ENCODE data around the gene TNFRSF9.

TNFRSF9 gene

DNA sequence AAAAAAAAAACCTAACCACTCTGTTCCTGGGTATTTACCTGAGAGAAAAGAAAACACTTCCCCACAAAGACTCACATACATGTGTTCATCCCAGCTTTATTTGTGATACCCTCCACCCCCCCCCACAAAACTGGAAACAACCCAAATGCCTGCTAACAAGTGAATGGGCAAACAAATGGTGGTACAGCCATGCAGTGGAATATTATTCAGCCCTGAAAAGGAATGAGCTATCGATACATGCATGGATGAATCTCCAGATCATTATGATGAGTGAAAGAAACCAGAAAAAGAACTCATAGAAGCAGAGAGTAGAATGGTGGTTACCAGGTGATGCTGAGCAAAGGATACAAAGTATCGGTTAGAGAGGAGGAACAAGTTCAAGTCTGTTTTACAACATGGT lies 49.8 kb downstream of the TNFRSF9 start:
- Histone ChIP-seq H3K4me1 (ENCODE audit: insufficient read depth, low read length) (no peaks in the 10 kb centered on the region), H3K27me3 (ENCODE audit: insufficient read depth, low read length) (no peaks in the 10 kb centered on the region), H3K27ac (ENCODE audit: low read depth, low read length) (no peak overlapping the region), H3K36me3 (ENCODE audit: insufficient read depth, low read length) (no peaks in the 10 kb centered on the region), H3K9ac (ENCODE audit: low read depth, low read length) (no peak overlapping the region), H3K9me3 (ENCODE audit: insufficient read depth, low read depth, low read length) (peaks cover 3% of the 10 kb centered on the region; the same call in 1 of the 2 replicates), H3K4me3 (ENCODE audit: low read length) (no peak overlapping the region)
- WGBS = 97% methylated on average over 2 of the region's 2 CpGs

DNA sequence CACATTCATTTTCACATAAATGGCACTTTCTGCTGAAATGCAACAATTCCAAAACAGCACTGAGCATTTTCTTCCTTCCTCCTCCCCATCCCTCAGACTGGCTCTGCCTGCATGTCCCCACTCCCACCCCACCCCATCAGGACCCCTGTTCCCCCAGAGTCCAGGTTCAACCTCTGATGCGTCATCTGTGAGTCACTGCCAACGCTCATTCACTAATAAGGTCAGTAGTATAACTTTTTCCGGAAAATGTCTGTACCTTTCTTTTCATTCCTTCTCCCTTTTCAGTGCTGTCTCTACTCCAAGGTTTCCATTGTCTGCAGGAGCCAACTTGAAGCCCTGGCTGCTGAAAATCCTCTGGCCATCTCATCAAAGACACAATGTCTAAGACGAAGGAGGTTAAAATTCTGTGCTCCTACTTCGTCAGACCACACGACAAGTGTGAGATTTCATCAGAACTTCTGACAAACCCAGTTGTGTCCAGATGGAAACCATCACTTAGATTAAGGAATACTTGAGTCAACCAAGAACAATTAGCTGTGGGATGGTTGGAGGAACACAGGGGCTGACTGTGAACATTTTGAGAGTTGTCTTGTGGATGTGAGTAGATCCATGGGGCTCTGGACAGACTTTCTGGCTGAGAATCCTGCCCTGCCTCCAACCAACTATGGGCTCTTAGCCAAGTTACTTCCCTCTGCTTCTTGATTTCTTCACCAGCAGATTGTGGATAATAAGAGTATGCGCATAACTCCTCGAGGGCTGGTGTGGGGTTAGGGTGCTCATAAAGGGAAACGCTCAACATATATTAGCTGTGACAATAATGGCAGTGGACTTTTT lies 52.2 kb downstream of the TNFRSF9 start:
- WGBS = 94% methylated on average over 9 of the region's 9 CpGs
- Histone ChIP-seq H3K4me1 (ENCODE audit: insufficient read depth, low read length) (no peaks in the 10 kb centered on the region), H3K36me3 (ENCODE audit: insufficient read depth, low read length) (no peaks in the 10 kb centered on the region), H3K9ac (ENCODE audit: low read depth, low read length) (no peak overlapping the region), H3K27me3 (ENCODE audit: insufficient read depth, low read length) (no peaks in the 10 kb centered on the region), H3K9me3 (ENCODE audit: insufficient read depth, low read depth, low read length) (no peaks in the 10 kb centered on the region), H3K27ac (ENCODE audit: low read depth, low read length) (no peak overlapping the region), H3K4me3 (ENCODE audit: low read length) (no peak overlapping the region)

DNA sequence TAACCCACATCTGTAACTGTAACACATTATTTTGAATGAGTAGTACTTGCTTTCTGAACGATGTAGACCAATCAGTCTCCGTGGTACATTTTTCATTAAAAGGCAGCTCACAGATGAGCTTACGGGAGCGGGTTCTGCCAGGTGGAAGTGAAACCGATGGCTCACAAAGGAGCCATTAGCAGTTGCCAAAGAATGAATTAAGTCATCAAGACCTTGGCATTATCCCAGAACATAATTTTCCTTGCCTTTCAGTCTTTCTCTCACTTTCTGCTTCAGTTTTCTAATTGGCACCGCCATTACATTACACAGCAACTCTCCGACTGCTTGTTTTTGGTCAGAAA lies 54.3 kb downstream of the TNFRSF9 start:
- H3K27ac ChIP-seq (ENCODE audit: low read depth, low read length) = no peak overlapping the region

DNA sequence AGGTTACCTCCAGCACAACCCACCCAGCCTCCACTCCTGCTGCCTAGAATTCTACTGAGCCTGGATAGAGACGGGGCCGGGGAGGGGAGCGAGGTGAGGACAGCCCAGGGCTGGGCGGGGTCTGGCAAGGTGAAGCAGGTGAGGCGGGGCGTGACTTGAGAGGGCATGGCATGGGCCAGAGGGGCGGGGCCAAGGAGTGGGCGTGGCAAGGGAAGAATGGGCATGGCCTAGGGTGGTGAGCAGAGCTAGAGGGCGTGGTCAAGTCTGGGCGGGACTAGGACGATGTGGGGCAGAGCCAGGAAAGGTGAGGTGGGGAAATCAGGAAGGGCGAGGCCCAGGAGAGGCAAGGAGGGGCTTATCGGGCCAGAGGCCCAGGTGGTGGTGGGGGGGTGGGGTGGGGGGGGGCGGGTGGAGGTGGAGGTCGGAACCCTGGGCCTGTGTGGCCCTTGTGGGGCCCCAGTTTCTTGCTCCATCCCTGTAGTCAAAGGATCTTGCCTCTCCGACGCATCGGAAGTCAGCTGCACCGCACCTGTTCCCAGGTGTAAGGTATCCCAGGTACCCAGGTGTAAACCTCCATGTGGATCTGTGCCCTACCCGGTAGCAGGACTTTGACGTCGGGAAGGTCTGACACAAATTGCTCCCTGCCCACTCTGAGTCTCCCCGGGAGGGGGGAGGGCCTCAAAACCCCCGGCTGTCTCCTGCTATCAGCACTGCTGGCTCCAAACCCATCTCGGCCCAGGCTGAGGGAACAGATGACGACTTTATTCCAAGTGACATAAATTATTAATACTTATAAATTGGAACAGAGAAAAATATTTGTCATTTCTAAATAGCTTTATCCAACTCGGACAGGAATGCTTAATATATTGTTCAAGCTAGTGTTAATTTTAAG lies 54.9 kb downstream of the TNFRSF9 start:
- 85% methylated on average over 22 of the region's 27 CpGs for WGBS
- no peaks in the 10 kb centered on the region for H3K9me3 ChIP-seq (ENCODE audit: insufficient read depth, low read depth, low read length)
- H3K4me1 ChIP-seq (ENCODE audit: insufficient read depth, low read length) = no peaks in the 10 kb centered on the region
- H3K36me3 ChIP-seq (ENCODE audit: insufficient read depth, low read length) = no peaks in the 10 kb centered on the region
- no peak overlapping the region for H3K9ac ChIP-seq (ENCODE audit: low read depth, low read length)
- no peak overlapping the region for H3K4me3 ChIP-seq (ENCODE audit: low read length)
- no peak overlapping the region for H3K27ac ChIP-seq (ENCODE audit: low read depth, low read length)
- no peaks in the 10 kb centered on the region for H3K27me3 ChIP-seq (ENCODE audit: insufficient read depth, low read length)

More for the DNA sequence above, 54.3 kb downstream of the TNFRSF9 start:
- no peaks in the 10 kb centered on the region for H3K36me3 ChIP-seq (ENCODE audit: insufficient read depth, low read length)
- H3K27me3 ChIP-seq (ENCODE audit: insufficient read depth, low read length) = no peaks in the 10 kb centered on the region
- WGBS = 93% methylated on average over 7 of the region's 7 CpGs
- H3K9me3 ChIP-seq (ENCODE audit: insufficient read depth, low read depth, low read length) = no peaks in the 10 kb centered on the region
- H3K4me3 ChIP-seq (ENCODE audit: low read length) = no peak overlapping the region
- no peaks in the 10 kb centered on the region for H3K4me1 ChIP-seq (ENCODE audit: insufficient read depth, low read length)
- no peak overlapping the region for H3K9ac ChIP-seq (ENCODE audit: low read depth, low read length)

DNA sequence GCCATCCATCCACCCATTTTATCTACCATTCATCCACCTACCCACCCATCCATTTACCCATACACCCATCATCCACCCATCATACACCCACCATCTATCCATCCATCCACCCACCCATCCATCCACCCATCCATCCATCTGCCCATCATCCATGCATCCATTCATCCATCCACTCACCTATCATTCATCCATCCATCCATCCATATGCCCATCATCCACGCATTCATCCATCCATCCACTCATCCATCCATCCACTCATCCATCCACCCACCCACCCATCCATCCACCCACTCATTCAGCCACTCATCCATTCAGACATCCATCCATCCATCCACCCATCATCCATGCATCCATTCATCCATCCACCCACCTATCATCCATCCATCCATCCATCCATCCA lies 55.9 kb downstream of the TNFRSF9 start:
- no peaks in the 10 kb centered on the region for H3K9me3 ChIP-seq (ENCODE audit: insufficient read depth, low read depth, low read length)
- H3K27ac ChIP-seq (ENCODE audit: low read depth, low read length) = no peak overlapping the region
- H3K27me3 ChIP-seq (ENCODE audit: insufficient read depth, low read length) = no peaks in the 10 kb centered on the region
- no peak overlapping the region for H3K4me3 ChIP-seq (ENCODE audit: low read length)
- H3K9ac ChIP-seq (ENCODE audit: low read depth, low read length) = no peak overlapping the region
- 96% methylated on average over 1 of the region's 1 CpG for WGBS
- no peaks in the 10 kb centered on the region for H3K4me1 ChIP-seq (ENCODE audit: insufficient read depth, low read length)
- no peaks in the 10 kb centered on the region for H3K36me3 ChIP-seq (ENCODE audit: insufficient read depth, low read length)

DNA sequence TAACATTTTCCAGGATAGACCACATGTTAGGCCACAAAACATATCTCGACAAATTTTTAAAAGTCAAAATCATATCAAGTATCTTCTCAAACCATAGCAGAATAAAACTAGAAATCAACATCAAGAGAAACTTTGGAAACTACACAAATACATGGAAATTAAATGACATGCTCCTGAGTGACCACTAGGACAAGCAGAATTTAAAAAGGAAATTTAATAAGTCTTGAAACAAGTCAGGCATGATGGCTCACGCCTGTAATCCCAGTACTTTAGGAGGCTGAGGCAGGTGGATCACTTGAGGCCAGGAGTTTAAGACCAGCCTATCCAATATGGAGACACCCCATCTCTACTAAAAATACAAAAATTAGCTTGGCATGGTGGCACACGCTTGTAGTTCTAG lies 61.4 kb downstream of the TNFRSF9 start:
- no peaks in the 10 kb centered on the region for H3K36me3 ChIP-seq (ENCODE audit: insufficient read depth, low read length)
- H3K4me1 ChIP-seq (ENCODE audit: insufficient read depth, low read length) = no peaks in the 10 kb centered on the region
- no peak overlapping the region for H3K27ac ChIP-seq (ENCODE audit: low read depth, low read length)
- 95% methylated on average over 3 of the region's 3 CpGs for WGBS
- no peaks in the 10 kb centered on the region for H3K27me3 ChIP-seq (ENCODE audit: insufficient read depth, low read length)
- no peak overlapping the region for H3K4me3 ChIP-seq (ENCODE audit: low read length)
- H3K9ac ChIP-seq (ENCODE audit: low read depth, low read length) = no peak overlapping the region
- H3K9me3 ChIP-seq (ENCODE audit: insufficient read depth, low read depth, low read length) = no peaks in the 10 kb centered on the region

DNA sequence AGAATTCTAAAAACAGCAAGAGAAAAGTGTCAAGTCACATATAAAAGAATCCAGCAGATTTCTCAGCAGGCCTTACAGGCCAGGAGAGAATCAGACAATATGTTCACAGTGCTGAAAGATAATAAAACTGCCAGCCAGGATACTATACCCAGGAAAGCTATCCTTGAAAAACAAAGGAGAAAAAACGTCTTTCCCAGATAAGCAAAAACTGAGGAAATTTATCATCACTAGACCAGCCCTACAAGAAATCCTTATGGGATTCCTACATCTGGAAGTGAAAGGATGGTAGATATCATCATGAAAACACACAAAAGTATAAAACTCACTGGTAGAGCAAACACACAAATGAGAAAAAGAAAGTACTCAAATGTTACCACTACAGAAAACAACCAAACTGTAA lies 62.6 kb downstream of the TNFRSF9 start:
- H3K9me3 ChIP-seq (ENCODE audit: insufficient read depth, low read depth, low read length) = no peaks in the 10 kb centered on the region
- WGBS = 71% methylated on average over 1 of the region's 1 CpG
- H3K9ac ChIP-seq (ENCODE audit: low read depth, low read length) = no peak overlapping the region
- no peaks in the 10 kb centered on the region for H3K27me3 ChIP-seq (ENCODE audit: insufficient read depth, low read length)
- H3K4me1 ChIP-seq (ENCODE audit: insufficient read depth, low read length) = no peaks in the 10 kb centered on the region
- no peaks in the 10 kb centered on the region for H3K36me3 ChIP-seq (ENCODE audit: insufficient read depth, low read length)
- H3K4me3 ChIP-seq (ENCODE audit: low read length) = no peak overlapping the region
- no peak overlapping the region for H3K27ac ChIP-seq (ENCODE audit: low read depth, low read length)

DNA sequence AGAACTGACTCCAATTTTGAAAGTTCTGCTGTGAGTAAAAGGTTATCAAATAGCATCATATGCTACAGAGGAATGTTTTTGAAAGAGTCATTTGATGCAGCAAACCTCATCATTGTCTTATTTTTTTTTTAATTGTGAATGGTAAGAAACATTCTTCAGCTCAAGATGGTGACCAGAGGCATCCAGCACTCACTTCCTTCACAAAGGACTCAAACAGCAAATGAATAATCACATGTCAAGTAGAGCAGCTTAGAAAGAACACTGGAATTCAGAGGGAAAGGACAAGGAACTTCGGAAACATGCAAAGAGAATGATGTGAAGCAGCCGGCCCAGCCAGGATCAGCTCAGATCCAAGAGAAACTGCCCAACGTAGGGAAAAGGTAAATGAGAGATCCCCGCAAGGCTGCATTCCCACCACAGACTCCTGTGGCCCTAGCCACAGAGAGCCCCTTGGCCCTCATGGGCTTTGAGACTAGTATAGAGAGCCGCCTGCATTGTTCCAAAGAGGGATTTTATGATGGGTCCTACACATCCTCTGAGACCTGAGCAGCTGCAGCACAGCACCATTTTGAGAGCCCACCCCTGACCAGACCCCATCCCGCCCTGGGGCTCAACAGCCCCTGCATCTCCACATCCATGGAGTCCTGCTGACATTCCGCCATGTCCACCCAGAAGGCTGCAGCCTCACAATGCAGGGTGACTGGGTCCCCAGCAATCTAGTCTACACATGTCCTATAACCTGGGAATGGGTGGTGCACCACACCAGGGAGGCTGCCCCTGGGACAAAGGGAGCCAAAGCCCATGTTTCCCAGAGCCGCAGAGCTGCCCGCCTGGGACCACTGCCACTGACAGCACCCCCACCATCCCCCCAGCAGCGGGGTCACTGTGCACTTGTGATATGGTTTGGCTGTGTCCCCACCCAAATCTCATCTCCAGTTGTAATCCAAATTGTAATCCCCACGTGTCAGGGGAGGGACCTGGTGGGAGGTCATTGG lies 66.5 kb downstream of the TNFRSF9 start:
- no peak overlapping the region for H3K27ac ChIP-seq (ENCODE audit: low read depth, low read length)
- H3K4me3 ChIP-seq (ENCODE audit: low read length) = no peak overlapping the region
- H3K4me1 ChIP-seq (ENCODE audit: insufficient read depth, low read length) = no peaks in the 10 kb centered on the region
- no peaks in the 10 kb centered on the region for H3K27me3 ChIP-seq (ENCODE audit: insufficient read depth, low read length)
- no peaks in the 10 kb centered on the region for H3K36me3 ChIP-seq (ENCODE audit: insufficient read depth, low read length)
- H3K9ac ChIP-seq (ENCODE audit: low read depth, low read length) = no peak overlapping the region
- H3K9me3 ChIP-seq (ENCODE audit: insufficient read depth, low read depth, low read length) = no peaks in the 10 kb centered on the region
- WGBS = 92% methylated on average over 11 of the region's 11 CpGs

DNA sequence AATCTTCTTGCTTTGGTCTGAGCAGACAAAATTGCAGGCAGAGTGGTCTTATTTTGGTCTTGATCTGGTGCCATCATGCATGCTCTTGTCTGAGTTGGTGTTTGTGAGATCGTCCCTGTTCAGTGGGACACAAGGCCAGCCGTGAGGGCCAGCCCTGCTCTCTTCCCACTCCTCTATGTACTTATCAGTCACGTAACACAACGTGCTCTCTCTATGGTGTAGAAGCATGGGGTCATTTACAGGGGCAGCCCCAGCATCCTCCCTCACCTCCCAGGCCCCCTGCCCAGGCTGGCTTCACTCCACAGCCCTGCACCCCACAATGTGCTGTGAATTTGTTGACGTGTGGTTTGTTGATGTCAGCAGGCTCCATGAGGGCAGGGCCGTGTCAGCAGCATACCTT lies 69.5 kb downstream of the TNFRSF9 start:
- H3K27ac ChIP-seq (ENCODE audit: low read depth, low read length) = no peak overlapping the region
- no peak overlapping the region for H3K4me3 ChIP-seq (ENCODE audit: low read length)
- H3K9ac ChIP-seq (ENCODE audit: low read depth, low read length) = no peak overlapping the region
- H3K4me1 ChIP-seq (ENCODE audit: insufficient read depth, low read length) = no peaks in the 10 kb centered on the region
- no peaks in the 10 kb centered on the region for H3K27me3 ChIP-seq (ENCODE audit: insufficient read depth, low read length)
- no peaks in the 10 kb centered on the region for H3K36me3 ChIP-seq (ENCODE audit: insufficient read depth, low read length)
- WGBS = 100% methylated on average over 4 of the region's 6 CpGs
- H3K9me3 ChIP-seq (ENCODE audit: insufficient read depth, low read depth, low read length) = no peaks in the 10 kb centered on the region

DNA sequence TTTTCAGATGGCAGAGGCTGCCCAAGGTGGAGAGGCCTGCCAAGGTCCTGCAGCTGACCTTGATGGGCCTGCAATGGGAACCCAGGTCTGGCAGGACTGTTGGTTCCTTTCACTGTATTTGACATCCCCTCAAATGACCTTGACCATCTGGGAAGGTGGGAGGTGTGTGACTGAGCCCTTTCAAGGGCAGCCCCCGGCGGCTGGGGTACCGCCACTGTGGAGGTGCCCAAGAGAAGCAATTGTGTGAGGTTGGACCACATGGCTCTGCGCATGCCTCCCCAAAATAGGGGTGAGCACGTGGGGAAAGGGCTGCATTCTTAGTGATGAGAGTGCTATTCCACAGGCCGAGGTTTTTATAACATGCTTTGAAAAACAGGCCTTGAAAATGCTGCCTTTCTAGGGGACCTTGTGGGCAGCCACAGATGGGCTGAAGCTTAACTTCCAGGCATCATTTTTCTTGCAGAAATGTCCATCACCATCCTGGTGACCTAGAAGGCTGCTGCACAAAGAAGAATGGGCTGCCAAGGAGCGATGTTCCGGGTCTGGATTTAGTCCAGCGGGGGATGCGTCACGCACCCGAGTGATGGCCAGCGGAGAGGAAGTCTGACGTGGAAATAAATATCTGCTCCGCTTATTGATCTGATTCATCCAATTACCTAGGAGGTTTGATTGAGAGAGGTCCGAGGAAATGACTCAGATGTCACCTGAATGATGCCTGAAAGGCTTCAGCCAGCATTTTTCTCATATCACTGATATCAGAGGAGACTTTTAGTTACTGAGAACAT lies 71.3 kb downstream of the TNFRSF9 start:
- H3K4me3 ChIP-seq (ENCODE audit: low read length) = no peak overlapping the region
- H3K27ac ChIP-seq (ENCODE audit: low read depth, low read length) = no peak overlapping the region
- H3K36me3 ChIP-seq (ENCODE audit: insufficient read depth, low read length) = no peaks in the 10 kb centered on the region
- 95% methylated on average over 16 of the region's 16 CpGs for WGBS
- H3K9me3 ChIP-seq (ENCODE audit: insufficient read depth, low read depth, low read length) = no peaks in the 10 kb centered on the region
- H3K9ac ChIP-seq (ENCODE audit: low read depth, low read length) = no peak overlapping the region
- no peaks in the 10 kb centered on the region for H3K27me3 ChIP-seq (ENCODE audit: insufficient read depth, low read length)
- H3K4me1 ChIP-seq (ENCODE audit: insufficient read depth, low read length) = no peaks in the 10 kb centered on the region
